Activated B cell treated with CpG ODN at 0.5 μM for 24 hours (primary cell): ENCODE data around the gene PAPSS2. TPM values are rescaled to one million over a fixed set of nuclear protein-coding genes. Genes with fewer than 3 reads are reported as not detected.
"Not testable (repeated sequence)": the region's sequence is repeated elsewhere in the genome, so short reads cannot be mapped to it uniquely, and the experiment has no call there.

ENCODE experiments used
- ATAC-seq: fragments of 200-7000 bp; cut with Tn5 transposase; one replicate; pipeline ENCODE4 v1.10.0; 2021; ENCODE audit warnings: low read depth, mild to moderate bottlenecking, moderate library complexity
- CTCF ChIA-PET: fragments of 350-600 bp; sonication (Branson Sonifier 250); formaldehyde crosslinking; loops from one replicate; lab custom pipeline; 2021; ENCODE audit warnings: antibody characterized with exemption; lab: Charles Lee
- POLR2A ChIA-PET: fragments of 350-600 bp; sonication (Branson Sonifier 250); formaldehyde crosslinking; loops from one replicate; lab custom pipeline; 2021; ENCODE audit warnings: antibody characterized with exemption; lab: Charles Lee
- DNase-seq: peaks from one replicate; pipeline ENCODE4 v3.0.0; 2022
- H3K27ac Mint-ChIP-seq: one replicate; pipeline ENCODE4 v1.8.0; 2020; ENCODE audit warnings: mixed read lengths
- H3K27me3 Mint-ChIP-seq: one replicate; pipeline ENCODE4 v1.8.0; 2021; ENCODE audit warnings: mixed read lengths
- H3K36me3 Mint-ChIP-seq: one replicate; pipeline ENCODE4 v1.8.0; 2021; ENCODE audit warnings: low read depth, mixed read lengths
- H3K4me1 Mint-ChIP-seq: one replicate; pipeline ENCODE4 v1.8.0; 2021; ENCODE audit warnings: mixed read lengths
- H3K4me3 Mint-ChIP-seq: one replicate; pipeline ENCODE4 v1.8.0; 2020; ENCODE audit warnings: mild to moderate bottlenecking, mixed read lengths
- H3K9me3 Mint-ChIP-seq: one replicate; pipeline ENCODE4 v1.8.0; 2020; ENCODE audit warnings: mixed read lengths
- CTCF ChIP-seq: fragments of 200-600 bp; IDR thresholded peaks from one replicate; pipeline ENCODE4 v1.8.0; 2022; ENCODE audit warnings: antibody characterized with exemption, mild to moderate bottlenecking
- intact Hi-C: fragments of 100-400 bp; cut with micrococcal nuclease; formaldehyde crosslinking; loops from one replicate; pipeline ENCODE4 v1.15.1; 2024
- total RNA-seq: library from RNA; stranded (reverse); gene quantifications from 2 replicates; pipeline ENCODE4 v1.2.3, GENCODE V29; 2022

PAPSS2 gene
- total RNA-seq, 1 donor from 2014 or later, result not detected

GRCh38 chr10:87642486-87642885, 17.2 kb upstream of the PAPSS2 start:
- ATAC-seq, result no peak
- intact Hi-C loops, result no loop called here
- H3K4me3 Mint-ChIP-seq, result no peak overlapping the region
- H3K27me3 Mint-ChIP-seq, result no peaks in the 10 kb centered on the region
- no peak overlapping the region for H3K27ac Mint-ChIP-seq
- TF ChIP-seq CTCF, result no peak
- ChIA-PET POLR2A (no interaction called here), CTCF (interaction anchor here (0.9 kb wide), 1 partner anchor 92 kb away, joined by 3 read pairs; no protein-coding TSS in a partner anchor)
- no peaks in the 10 kb centered on the region for H3K36me3 Mint-ChIP-seq
- no peaks in the 10 kb centered on the region for H3K4me1 Mint-ChIP-seq
- DNase-seq, result no peak
- H3K9me3 Mint-ChIP-seq, result peaks cover 4% of the 10 kb centered on the region

GRCh38 chr10:87642988-87643387, 16.7 kb upstream of the PAPSS2 start:
- Mint-ChIP-seq H3K4me3 (no peak overlapping the region), H3K36me3 (no peaks in the 10 kb centered on the region), H3K9me3 (peaks cover 4% of the 10 kb centered on the region), H3K27ac (no peak overlapping the region), H3K27me3 (no peaks in the 10 kb centered on the region), H3K4me1 (no peaks in the 10 kb centered on the region)
- ChIA-PET CTCF (interaction anchor here (0.9 kb wide), 1 partner anchor 92 kb away, joined by 3 read pairs; no protein-coding TSS in a partner anchor), POLR2A (no interaction called here)
- ATAC-seq, result no peak
- TF ChIP-seq CTCF, result no peak
- DNase-seq, result no peak
- intact Hi-C loops, result no loop called here

GRCh38 chr10:87643920-87644319, 15.8 kb upstream of the PAPSS2 start:
- Mint-ChIP-seq H3K27ac (no peak overlapping the region), H3K4me1 (no peaks in the 10 kb centered on the region), H3K4me3 (no peak overlapping the region), H3K9me3 (peaks cover 4% of the 10 kb centered on the region), H3K27me3 (no peaks in the 10 kb centered on the region), H3K36me3 (no peaks in the 10 kb centered on the region)
- no peak for TF ChIP-seq CTCF
- no peak for DNase-seq
- intact Hi-C loops, result no loop called here
- CTCF ChIA-PET, result no interaction called here
- POLR2A ChIA-PET, result no interaction called here
- no peak for ATAC-seq

- DNase-seq, ATAC-seq, H3K4me3 Mint-ChIP-seq, H3K36me3 Mint-ChIP-seq, intact Hi-C loops, H3K27me3 Mint-ChIP-seq, H3K27ac Mint-ChIP-seq, H3K4me1 Mint-ChIP-seq, H3K9me3 Mint-ChIP-seq, POLR2A ChIA-PET: not testable (repeated sequence)
- CTCF ChIA-PET, result interaction anchor here (1.4 kb wide), 1 partner anchor 1166 kb away, joined by 3 read pairs; no protein-coding TSS in a partner anchor
Measured at GRCh38 chr10:87644500-87644899, 15.2 kb upstream of the PAPSS2 start.

- ATAC-seq (no peak), DNase-seq (no peak)
- Mint-ChIP-seq H3K27me3 (peaks cover 3% of the 10 kb centered on the region), H3K4me1 (no peaks in the 10 kb centered on the region), H3K4me3 (no peak overlapping the region), H3K27ac (no peak overlapping the region), H3K36me3 (no peaks in the 10 kb centered on the region), H3K9me3 (peaks cover 4% of the 10 kb centered on the region)
- TF ChIP-seq CTCF, result no peak
- CTCF ChIA-PET, result interaction anchor here (1.4 kb wide), 1 partner anchor 1164 kb away, joined by 3 read pairs; no protein-coding TSS in a partner anchor
- POLR2A ChIA-PET, result no interaction called here
- intact Hi-C loops, result no loop called here
Measured at GRCh38 chr10:87646192-87646909, 13.3 kb upstream of the PAPSS2 start.
